Pons (tissue), 1 donor: ENCODE data around the gene RPS13.
"Not testable (repeated sequence)": the region's sequence is repeated elsewhere in the genome, so short reads cannot be mapped to it uniquely, and the experiment has no call there.

Source experiments
- DNase-seq: peaks from one replicate; pipeline ENCODE4 v3.0.0-alpha.2; 2016; ENCODE audit warnings: low spot score

Gene RPS13

GRCh38 chr11:17077520-17078401, at the start of gene RPS13:
Gene RPS13, minus strand, starts transcription at chr11:17077667. Its CDS starts 26 bp downstream, at chr11:17077641.
- peak; percentile 99 for DNase-seq

- no peak for DNase-seq
Measured at GRCh38 chr11:17121981-17122380, 44.5 kb upstream of the RPS13 start.

- DNase-seq = no peak
Measured at GRCh38 chr11:17117262-17117661, 39.8 kb upstream of the RPS13 start.

GRCh38 chr11:17116117-17116516, 38.6 kb upstream of the RPS13 start:
- no peak for DNase-seq

GRCh38 chr11:17107745-17108144, 30.3 kb upstream of the RPS13 start:
- DNase-seq = not testable (repeated sequence)

GRCh38 chr11:17105404-17106040, 28.1 kb upstream of the RPS13 start:
- DNase-seq = not testable (repeated sequence)

- no peak for DNase-seq
Measured at GRCh38 chr11:17102462-17102861, 25.0 kb upstream of the RPS13 start.

GRCh38 chr11:17098658-17099057, 21.2 kb upstream of the RPS13 start:
- peak; percentile 14 for DNase-seq

GRCh38 chr11:17098038-17098437, 20.6 kb upstream of the RPS13 start:
- DNase-seq = peak; percentile 52

GRCh38 chr11:17085976-17086375, 8.5 kb upstream of the RPS13 start:
- DNase-seq = not testable (repeated sequence)

- DNase-seq = no peak
Measured at GRCh38 chr11:17077240-17077519, 287 bp downstream of the RPS13 start.

GRCh38 chr11:17076517-17077239, 789 bp downstream of the RPS13 start:
- no peak for DNase-seq

- no peak for DNase-seq
Measured at GRCh38 chr11:17075506-17075905, 2.0 kb downstream of the RPS13 start.

GRCh38 chr11:17073370-17074027, 4.0 kb downstream of the RPS13 start:
- DNase-seq = no peak

- no peak for DNase-seq
Measured at GRCh38 chr11:17067417-17067816, 10.1 kb downstream of the RPS13 start.

- peak; percentile 4 for DNase-seq
Measured at GRCh38 chr11:17066691-17067090, 10.8 kb downstream of the RPS13 start.

- peak; percentile 48 for DNase-seq
Measured at GRCh38 chr11:17063171-17064002, 14.1 kb downstream of the RPS13 start.

- DNase-seq = not testable (repeated sequence)
Measured at GRCh38 chr11:17051146-17051545, 26.3 kb downstream of the RPS13 start.

GRCh38 chr11:17048491-17048890, 29.0 kb downstream of the RPS13 start:
- not testable (repeated sequence) for DNase-seq

GRCh38 chr11:17046690-17047089, 30.8 kb downstream of the RPS13 start:
- no peak for DNase-seq
